Stimulated activated CD4-positive, alpha-beta T cell treated with anti-CD3 and anti-CD28 coated beads, Interleukin-12 subunit alpha, Interleukin-12 subunit beta, amount 100 ng/mL, for 4 hours (primary cell): ENCODE data around the gene KIF17.

Experiments used
- DNase-seq: peaks from one replicate; pipeline ENCODE4 v3.0.0-alpha.2; 2020

The KIF17 gene

DNA sequence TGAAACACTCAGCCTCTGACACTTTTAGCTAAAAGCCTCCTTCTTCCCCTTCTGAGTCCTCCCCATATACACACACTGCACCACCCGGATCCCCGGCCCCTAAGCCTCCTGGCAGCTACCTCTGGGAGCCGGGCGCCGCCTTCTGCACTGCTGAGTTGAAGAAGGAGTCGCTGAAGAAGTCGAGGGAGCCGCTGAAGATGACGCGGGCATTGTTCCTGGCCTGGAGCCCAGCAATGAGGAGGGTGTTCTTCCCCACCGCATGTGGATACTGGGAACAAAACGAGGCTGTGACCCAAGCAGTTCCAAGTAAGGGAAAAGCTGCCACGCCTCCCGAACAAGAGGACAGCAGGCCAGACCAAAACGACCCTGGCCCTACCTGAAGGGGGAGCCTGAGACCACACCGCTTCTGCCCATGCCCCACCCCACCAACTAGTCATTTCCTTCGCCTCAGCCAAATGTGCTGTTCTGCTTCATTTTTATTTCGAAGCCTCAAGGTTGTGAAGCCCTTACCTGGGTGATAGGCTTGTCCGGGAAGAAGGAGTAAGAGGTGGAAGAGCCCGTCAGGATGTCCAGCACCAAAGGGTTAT lies 63.6 kb downstream of the KIF17 start:
- no peak for DNase-seq

- DNase-seq = no peak
These were observed 65.5 kb downstream of the KIF17 start for GRCh38 chr1:20652300-20652699.

DNA sequence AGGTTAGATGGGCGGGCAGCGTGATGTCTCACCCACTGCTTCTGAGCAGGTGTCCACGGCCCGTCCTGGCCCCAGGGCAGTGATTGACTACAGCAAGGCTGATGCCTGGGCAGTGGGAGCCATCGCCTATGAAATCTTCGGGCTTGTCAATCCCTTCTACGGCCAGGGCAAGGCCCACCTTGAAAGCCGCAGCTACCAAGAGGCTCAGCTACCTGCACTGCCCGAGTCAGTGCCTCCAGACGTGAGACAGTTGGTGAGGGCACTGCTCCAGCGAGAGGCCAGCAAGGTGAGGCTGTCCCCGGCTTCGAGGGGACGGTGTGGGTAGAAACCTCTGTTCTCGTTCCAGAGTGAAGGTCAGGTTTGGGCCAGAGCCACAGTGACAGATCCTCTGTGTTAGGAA lies 68.9 kb downstream of the KIF17 start:
- no peak for DNase-seq

GRCh38 chr1:20648438-20648837 lies 69.4 kb downstream of the KIF17 start:
- DNase-seq = no peak

DNA sequence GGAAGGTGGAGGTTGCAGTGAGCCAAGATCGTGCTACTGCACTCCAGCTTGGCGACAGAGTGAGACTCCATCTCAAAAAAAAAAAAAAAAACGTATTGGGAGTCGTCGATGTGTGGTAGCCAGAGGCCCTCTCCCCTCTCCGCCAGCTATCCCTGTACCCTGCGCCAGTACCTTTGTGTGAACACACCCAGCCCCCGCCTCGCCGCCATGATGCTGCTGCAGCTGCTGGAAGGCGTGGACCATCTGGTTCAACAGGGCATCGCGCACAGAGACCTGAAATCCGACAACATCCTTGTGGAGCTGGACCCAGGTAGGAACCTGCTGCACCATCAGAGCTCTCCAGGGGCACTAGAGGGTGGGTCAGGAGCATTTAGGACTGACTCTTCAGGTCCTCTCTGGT lies 72.4 kb downstream of the KIF17 start:
- DNase-seq = no peak

GRCh38 chr1:20644416-20644815 lies 73.4 kb downstream of the KIF17 start:
- DNase-seq = no peak

- DNase-seq = no peak
These were observed 74.7 kb downstream of the KIF17 start for GRCh38 chr1:20643080-20643479.

GRCh38 chr1:20641975-20642374 lies 75.8 kb downstream of the KIF17 start:
- no peak for DNase-seq

DNA sequence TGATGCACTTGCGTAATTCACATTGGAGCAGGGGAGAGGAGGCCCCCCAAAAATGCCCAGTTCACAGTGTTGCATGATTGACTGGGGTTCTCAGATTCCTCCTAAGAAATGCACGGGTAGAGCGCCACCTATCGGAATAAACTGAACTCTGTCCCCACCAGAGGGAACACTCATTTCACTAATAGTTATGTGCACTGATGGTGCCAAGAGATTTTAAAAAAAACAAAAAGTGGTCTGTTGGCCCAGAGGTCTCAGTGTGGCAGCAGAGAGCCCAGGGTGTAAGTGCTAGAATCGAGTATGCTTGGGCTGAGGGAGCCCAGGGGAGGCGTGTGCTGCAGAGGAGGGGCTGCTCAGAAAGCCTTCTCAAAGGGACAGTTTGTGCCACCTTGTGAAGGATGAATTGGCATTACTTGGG lies 77.6 kb downstream of the KIF17 start:
- peak; percentile 43 for DNase-seq

DNA sequence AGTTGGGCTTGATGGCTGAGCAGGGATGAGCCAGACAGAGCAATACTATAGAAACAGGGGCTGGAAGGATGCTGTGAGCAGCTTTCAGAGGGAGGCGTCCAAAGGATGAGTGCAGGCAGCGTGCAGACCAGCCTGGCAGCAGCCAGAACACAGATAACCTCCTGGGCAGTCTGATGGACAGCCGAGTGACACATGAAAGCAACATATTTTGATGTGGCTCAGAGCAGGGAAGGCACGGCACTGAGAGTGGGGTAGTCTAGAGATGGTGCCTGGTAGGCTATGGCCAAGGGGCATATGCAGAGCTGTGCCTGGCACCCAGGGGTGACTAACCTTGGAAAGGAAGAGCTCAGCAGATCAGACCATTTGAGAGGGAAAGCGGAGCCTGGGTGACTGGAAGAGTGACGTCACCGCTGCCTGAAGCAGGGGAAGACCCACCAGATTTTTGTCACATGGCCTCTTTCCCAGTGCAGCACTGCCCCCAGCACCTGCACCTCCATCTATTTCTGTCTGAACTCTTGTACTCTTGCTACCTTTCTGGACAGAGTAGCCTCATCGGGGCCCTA lies 80.9 kb downstream of the KIF17 start:
- DNase-seq = no peak

DNA sequence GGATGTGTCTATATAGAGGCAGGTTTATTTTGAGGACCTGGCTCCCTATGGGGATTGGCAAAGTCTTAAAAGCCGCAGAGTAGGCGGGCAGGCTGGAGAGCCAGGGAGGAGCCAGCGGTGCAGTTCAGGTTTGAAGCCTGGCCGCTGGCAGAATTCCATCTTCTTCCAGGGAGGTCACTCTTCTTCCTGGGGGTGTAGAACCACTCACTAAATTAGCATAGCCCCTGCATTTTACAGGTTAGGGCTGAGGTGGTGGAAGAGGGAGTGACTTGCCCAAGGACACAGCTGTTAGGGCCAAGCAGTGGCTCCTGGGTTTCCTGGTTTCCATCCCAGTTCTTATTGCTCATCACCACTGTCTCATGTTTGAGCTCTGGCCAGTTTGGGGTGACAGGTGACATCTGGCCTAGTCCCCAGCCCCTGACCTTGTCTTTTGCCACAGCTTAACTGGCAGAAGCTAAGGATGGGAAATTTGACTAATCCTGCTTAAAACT lies 83.2 kb downstream of the KIF17 start:
- DNase-seq = no peak

DNA sequence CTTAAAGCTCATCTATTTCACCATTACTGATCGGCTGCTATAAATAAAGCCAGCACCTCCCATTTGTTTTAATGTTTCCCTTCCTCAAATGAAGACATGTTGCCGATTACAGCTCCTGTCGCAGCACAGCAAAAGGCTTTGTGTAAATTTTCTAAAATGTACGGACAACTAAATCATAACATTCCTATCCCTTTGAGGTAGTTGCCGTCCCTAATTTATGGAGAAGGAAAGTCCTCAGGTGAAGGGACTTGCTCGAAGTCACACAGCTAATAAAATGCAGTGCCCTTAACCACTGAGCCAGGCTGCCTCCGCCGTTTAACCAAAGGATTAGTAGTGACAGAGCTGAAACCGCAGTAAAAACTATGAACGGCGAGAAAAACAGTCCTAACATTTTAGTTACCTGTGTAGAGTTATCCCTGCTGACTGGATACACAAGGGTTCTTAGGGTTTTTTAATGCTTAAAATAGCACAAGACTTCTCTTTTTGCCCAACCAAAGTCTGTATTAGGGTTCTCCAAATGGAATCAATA lies 83.7 kb downstream of the KIF17 start:
- DNase-seq = no peak

- DNase-seq = peak; percentile 75
These were observed 84.4 kb downstream of the KIF17 start, which contains the start of gene PINK1 for GRCh38 chr1:20633190-20634064. Gene PINK1 (plus strand): TSS chr1:20633458. CDS start chr1:20633549, 91 bp downstream.

- no peak for DNase-seq
These were observed 85.4 kb downstream of the KIF17 start for GRCh38 chr1:20632386-20632785.

DNA sequence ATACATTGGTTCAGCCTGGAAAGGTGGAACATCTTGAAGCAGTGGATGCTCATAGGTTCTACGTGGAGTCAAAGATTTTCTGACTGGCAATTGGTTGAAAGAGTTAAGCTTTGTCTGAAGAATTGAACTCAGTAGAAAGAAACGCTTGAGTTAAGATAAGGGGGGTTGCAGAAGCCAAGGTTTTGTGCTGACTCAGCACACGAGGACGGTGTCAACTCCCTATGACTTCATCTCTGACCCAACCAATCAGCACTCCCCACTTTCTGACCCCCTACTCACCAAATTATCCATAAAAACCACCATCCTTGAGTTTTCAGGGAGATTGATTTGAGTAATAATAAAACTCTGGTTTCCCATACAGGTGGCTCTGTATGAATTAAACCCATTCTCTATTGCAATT lies 87.1 kb downstream of the KIF17 start:
- DNase-seq = no peak

GRCh38 chr1:20626524-20626923 lies 91.3 kb downstream of the KIF17 start:
- DNase-seq = no peak

GRCh38 chr1:20626098-20626427 lies 91.7 kb downstream of the KIF17 start:
- DNase-seq = no peak

DNA sequence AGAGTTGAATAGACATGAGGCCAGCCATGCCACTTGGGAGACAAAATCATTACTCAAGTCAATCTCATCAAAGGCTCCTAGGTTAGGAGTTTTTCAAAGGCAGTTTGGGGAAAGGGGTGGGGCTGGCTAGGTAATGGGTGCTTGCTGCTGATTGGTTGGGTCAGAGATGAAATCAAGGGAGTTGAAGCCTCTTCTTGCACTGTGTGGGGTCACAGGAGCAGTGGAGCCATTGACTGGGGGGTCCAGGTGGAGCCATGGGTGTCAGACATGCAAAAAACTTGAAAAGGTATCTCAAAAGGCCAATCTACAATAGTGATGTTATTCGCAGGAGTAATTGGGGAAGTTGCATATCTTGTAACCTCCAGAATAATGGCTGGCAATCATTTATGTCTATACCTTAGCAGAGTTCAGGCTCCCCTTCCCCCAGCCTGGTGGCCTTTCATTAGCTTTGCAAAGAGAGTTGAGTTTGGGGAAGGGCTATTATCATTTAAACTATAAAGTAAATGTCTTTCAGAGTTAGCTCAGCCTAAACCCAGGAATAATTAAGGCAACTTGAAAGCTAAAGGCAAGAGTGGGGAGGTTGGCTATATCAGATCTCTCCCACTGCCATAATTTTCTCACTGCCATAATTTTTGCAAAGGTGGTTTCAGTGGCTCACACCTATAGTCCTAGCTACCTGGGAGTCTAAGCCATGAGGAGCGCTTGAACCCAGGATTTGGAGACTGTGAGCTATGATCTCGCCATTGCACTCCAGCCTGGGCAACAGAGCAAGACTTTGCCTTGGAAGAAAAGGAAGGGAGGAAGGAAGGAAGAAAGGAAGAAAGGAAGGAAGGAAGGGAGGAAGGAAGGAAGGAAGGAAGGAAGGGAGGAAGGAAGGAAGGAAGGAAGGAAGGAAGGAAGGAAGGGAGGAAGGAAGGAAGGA lies 92.4 kb downstream of the KIF17 start:
- no peak for DNase-seq

GRCh38 chr1:20624709-20625108 lies 93.1 kb downstream of the KIF17 start:
- no peak for DNase-seq

- no peak for DNase-seq
These were observed 96.8 kb downstream of the KIF17 start for GRCh38 chr1:20621012-20621411.

GRCh38 chr1:20619999-20620398 lies 97.8 kb downstream of the KIF17 start:
- DNase-seq = no peak

GRCh38 chr1:20618550-20618949 lies 99.3 kb downstream of the KIF17 start:
- no peak for DNase-seq
